ENCODE data around the gene PICK1.

- TF ChIP-seq, protein P1, sequence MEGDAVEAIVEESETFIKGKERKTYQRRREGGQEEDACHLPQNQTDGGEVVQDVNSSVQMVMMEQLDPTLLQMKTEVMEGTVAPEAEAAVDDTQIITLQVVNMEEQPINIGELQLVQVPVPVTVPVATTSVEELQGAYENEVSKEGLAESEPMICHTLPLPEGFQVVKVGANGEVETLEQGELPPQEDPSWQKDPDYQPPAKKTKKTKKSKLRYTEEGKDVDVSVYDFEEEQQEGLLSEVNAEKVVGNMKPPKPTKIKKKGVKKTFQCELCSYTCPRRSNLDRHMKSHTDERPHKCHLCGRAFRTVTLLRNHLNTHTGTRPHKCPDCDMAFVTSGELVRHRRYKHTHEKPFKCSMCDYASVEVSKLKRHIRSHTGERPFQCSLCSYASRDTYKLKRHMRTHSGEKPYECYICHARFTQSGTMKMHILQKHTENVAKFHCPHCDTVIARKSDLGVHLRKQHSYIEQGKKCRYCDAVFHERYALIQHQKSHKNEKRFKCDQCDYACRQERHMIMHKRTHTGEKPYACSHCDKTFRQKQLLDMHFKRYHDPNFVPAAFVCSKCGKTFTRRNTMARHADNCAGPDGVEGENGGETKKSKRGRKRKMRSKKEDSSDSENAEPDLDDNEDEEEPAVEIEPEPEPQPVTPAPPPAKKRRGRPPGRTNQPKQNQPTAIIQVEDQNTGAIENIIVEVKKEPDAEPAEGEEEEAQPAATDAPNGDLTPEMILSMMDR (conservative IDR thresholded peaks at IDR 0.05; ENCODE audit: low read length), result no peak
- TF ChIP-seq EZH2phosphoT487 (IDR thresholded peaks at IDR 0.05; ENCODE audit: borderline replicate concordance, low read depth, low read length), result no peak
Observed at GRCh38 chr22:38027487-38027886, 29.7 kb upstream of the PICK1 start.

Data from OCI-LY7 (cell line).